ENCODE measurements around the gene IL1R1. TPM values are rescaled to one million over a fixed set of nuclear protein-coding genes. Genes with fewer than 3 reads are reported as not detected.
"Not testable (repeated sequence)": the region's sequence is repeated elsewhere in the genome, so short reads cannot be mapped to it uniquely, and the experiment has no call there.

Gene IL1R1
- polyA plus RNA-seq, 4 donors, result 2.9 to 36.7 (median 17.2) TPM

GRCh38 chr2:102101097-102101848 lies 41.3 kb upstream of the IL1R1 start:
- 63 to 75% (median 64%) methylated on average over 5 of the region's 5 CpGs for whole genome bisulfite sequencing, 3 donors
- no peaks in the 10 kb centered on the region for H3K4me1 ChIP-seq (ENCODE audit: control insufficient read depth in 3 of 3, insufficient read depth in 2 of 3, low read depth in 1 of 3, low read length in 2 of 3)

GRCh38 chr2:102101849-102102635 lies 40.5 kb upstream of the IL1R1 start:
- Histone ChIP-seq H3K36me3 (ENCODE audit: control insufficient read depth in 3 of 3, insufficient read depth in 2 of 3, low read depth in 1 of 3, low read length in 3 of 3) (no peaks in the 10 kb centered on the region), H3K4me1 (ENCODE audit: control insufficient read depth in 3 of 3, insufficient read depth in 2 of 3, low read depth in 1 of 3, low read length in 2 of 3) (no peaks in the 10 kb centered on the region), H3K9me3 (ENCODE audit: control insufficient read depth in 2 of 2, insufficient read depth in 1 of 2, low read depth in 1 of 2, low read length in 1 of 2) (no peaks in the 10 kb centered on the region), H3K4me3 (ENCODE audit: low read depth in 1 of 3, low read length in 3 of 3) (no peak overlapping the region), H3K27ac (ENCODE audit: low read depth in 1 of 3, low read length in 2 of 3) (no peak overlapping the region), H3K27me3 (ENCODE audit: control insufficient read depth in 3 of 3, insufficient read depth in 3 of 3, low read length in 3 of 3) (no peaks in the 10 kb centered on the region)
- WGBS, 3 donors, result 57 to 76% (median 61%) methylated on average over 4 of the region's 4 CpGs
- DNase-seq (no peak), FAIRE-seq (no peak)

More at GRCh38 chr2:102101097-102101848, 41.3 kb upstream of the IL1R1 start:
- no peak for FAIRE-seq
- Histone ChIP-seq H3K27ac (ENCODE audit: low read depth in 1 of 3, low read length in 2 of 3) (no peak overlapping the region), H3K36me3 (ENCODE audit: control insufficient read depth in 3 of 3, insufficient read depth in 2 of 3, low read depth in 1 of 3, low read length in 3 of 3) (no peaks in the 10 kb centered on the region), H3K4me3 (ENCODE audit: low read depth in 1 of 3, low read length in 3 of 3) (no peak overlapping the region), H3K27me3 (ENCODE audit: control insufficient read depth in 3 of 3, insufficient read depth in 3 of 3, low read length in 3 of 3) (no peaks in the 10 kb centered on the region), H3K9me3 (ENCODE audit: control insufficient read depth in 2 of 2, insufficient read depth in 1 of 2, low read depth in 1 of 2, low read length in 1 of 2) (no peaks in the 10 kb centered on the region)
- no peak for DNase-seq

GRCh38 chr2:102102636-102102948 lies 40.0 kb upstream of the IL1R1 start:
- H3K36me3 ChIP-seq (ENCODE audit: control insufficient read depth in 3 of 3, insufficient read depth in 2 of 3, low read depth in 1 of 3, low read length in 3 of 3); H3K27me3 ChIP-seq (ENCODE audit: control insufficient read depth in 3 of 3, insufficient read depth in 3 of 3, low read length in 3 of 3); H3K9me3 ChIP-seq (ENCODE audit: control insufficient read depth in 2 of 2, insufficient read depth in 1 of 2, low read depth in 1 of 2, low read length in 1 of 2); FAIRE-seq; H3K27ac ChIP-seq (ENCODE audit: low read depth in 1 of 3, low read length in 2 of 3); DNase-seq; H3K4me1 ChIP-seq (ENCODE audit: control insufficient read depth in 3 of 3, insufficient read depth in 2 of 3, low read depth in 1 of 3, low read length in 2 of 3); H3K4me3 ChIP-seq (ENCODE audit: low read depth in 1 of 3, low read length in 3 of 3): not testable (repeated sequence)
- WGBS, 3 donors, result 64 to 67% (median 64%) methylated on average over 3 of the region's 3 CpGs

GRCh38 chr2:102103284-102103683 lies 39.3 kb upstream of the IL1R1 start:
- 91 to 95% (median 93%) methylated on average over 8 of the region's 8 CpGs for WGBS, 3 donors

GRCh38 chr2:102103992-102104871 lies 38.3 kb upstream of the IL1R1 start:
- Histone ChIP-seq H3K27me3 (ENCODE audit: control insufficient read depth in 3 of 3, insufficient read depth in 3 of 3, low read length in 3 of 3) (no peaks in the 10 kb centered on the region), H3K4me3 (ENCODE audit: low read depth in 1 of 3, low read length in 3 of 3) (peak overlapping the region in 1 of 3 donors; percentile 21), H3K9me3 (ENCODE audit: control insufficient read depth in 2 of 2, insufficient read depth in 1 of 2, low read depth in 1 of 2, low read length in 1 of 2) (no peaks in the 10 kb centered on the region), H3K36me3 (ENCODE audit: control insufficient read depth in 3 of 3, insufficient read depth in 2 of 3, low read depth in 1 of 3, low read length in 3 of 3) (no peaks in the 10 kb centered on the region), H3K4me1 (ENCODE audit: control insufficient read depth in 3 of 3, insufficient read depth in 2 of 3, low read depth in 1 of 3, low read length in 2 of 3) (no peaks in the 10 kb centered on the region), H3K27ac (ENCODE audit: low read depth in 1 of 3, low read length in 2 of 3) (peak overlapping the region in 2 of 3 donors; percentile 59 to 71)
- WGBS, 3 donors, result 35 to 65% (median 56%) methylated on average over 15 of the region's 15 CpGs
- DNase-seq (peak in 1 of 2 donors; percentile 33), FAIRE-seq (no peak)

More at GRCh38 chr2:102103284-102103683, 39.3 kb upstream of the IL1R1 start:
- no peaks in the 10 kb centered on the region for H3K9me3 ChIP-seq (ENCODE audit: control insufficient read depth in 2 of 2, insufficient read depth in 1 of 2, low read depth in 1 of 2, low read length in 1 of 2)
- H3K4me3 ChIP-seq (ENCODE audit: low read depth in 1 of 3, low read length in 3 of 3), result no peak overlapping the region
- no peaks in the 10 kb centered on the region for H3K27me3 ChIP-seq (ENCODE audit: control insufficient read depth in 3 of 3, insufficient read depth in 3 of 3, low read length in 3 of 3)
- H3K36me3 ChIP-seq (ENCODE audit: control insufficient read depth in 3 of 3, insufficient read depth in 2 of 3, low read depth in 1 of 3, low read length in 3 of 3), result no peaks in the 10 kb centered on the region
- FAIRE-seq, result no peak
- H3K4me1 ChIP-seq (ENCODE audit: control insufficient read depth in 3 of 3, insufficient read depth in 2 of 3, low read depth in 1 of 3, low read length in 2 of 3), result no peaks in the 10 kb centered on the region
- DNase-seq, result no peak
- no peak overlapping the region for H3K27ac ChIP-seq (ENCODE audit: low read depth in 1 of 3, low read length in 2 of 3)

- WGBS, 3 donors, result 17 to 39% (median 28%) methylated on average over 5 of the region's 5 CpGs
- no peaks in the 10 kb centered on the region for H3K9me3 ChIP-seq (ENCODE audit: control insufficient read depth in 2 of 2, insufficient read depth in 1 of 2, low read depth in 1 of 2, low read length in 1 of 2)
- H3K27ac ChIP-seq (ENCODE audit: low read depth in 1 of 3, low read length in 2 of 3), result peak overlapping the region in 1 of 3 donors; percentile 4
- no peak overlapping the region for H3K4me3 ChIP-seq (ENCODE audit: low read depth in 1 of 3, low read length in 3 of 3)
- H3K27me3 ChIP-seq (ENCODE audit: control insufficient read depth in 3 of 3, insufficient read depth in 3 of 3, low read length in 3 of 3), result no peaks in the 10 kb centered on the region
- H3K36me3 ChIP-seq (ENCODE audit: control insufficient read depth in 3 of 3, insufficient read depth in 2 of 3, low read depth in 1 of 3, low read length in 3 of 3), result no peaks in the 10 kb centered on the region
- no peaks in the 10 kb centered on the region for H3K4me1 ChIP-seq (ENCODE audit: control insufficient read depth in 3 of 3, insufficient read depth in 2 of 3, low read depth in 1 of 3, low read length in 2 of 3)
- FAIRE-seq (no peak), DNase-seq (peak in 1 of 2 donors; percentile 29)
These were observed 36.4 kb upstream of the IL1R1 start for GRCh38 chr2:102106133-102106556.

GRCh38 chr2:102106813-102107740 lies 35.5 kb upstream of the IL1R1 start:
- not testable (repeated sequence) for H3K4me1 ChIP-seq (ENCODE audit: control insufficient read depth in 3 of 3, insufficient read depth in 2 of 3, low read depth in 1 of 3, low read length in 2 of 3); DNase-seq; H3K4me3 ChIP-seq (ENCODE audit: low read depth in 1 of 3, low read length in 3 of 3); H3K9me3 ChIP-seq (ENCODE audit: control insufficient read depth in 2 of 2, insufficient read depth in 1 of 2, low read depth in 1 of 2, low read length in 1 of 2); H3K36me3 ChIP-seq (ENCODE audit: control insufficient read depth in 3 of 3, insufficient read depth in 2 of 3, low read depth in 1 of 3, low read length in 3 of 3); H3K27ac ChIP-seq (ENCODE audit: low read depth in 1 of 3, low read length in 2 of 3); FAIRE-seq; H3K27me3 ChIP-seq (ENCODE audit: control insufficient read depth in 3 of 3, insufficient read depth in 3 of 3, low read length in 3 of 3)
- WGBS, 3 donors, result 75 to 87% (median 75%) methylated on average over 6 of the region's 6 CpGs
